ENCODE measurements around the gene NRG3.
"Not testable (repeated sequence)": the region's sequence is repeated elsewhere in the genome, so short reads cannot be mapped to it uniquely, and the experiment has no call there.

NRG3 gene

DNA sequence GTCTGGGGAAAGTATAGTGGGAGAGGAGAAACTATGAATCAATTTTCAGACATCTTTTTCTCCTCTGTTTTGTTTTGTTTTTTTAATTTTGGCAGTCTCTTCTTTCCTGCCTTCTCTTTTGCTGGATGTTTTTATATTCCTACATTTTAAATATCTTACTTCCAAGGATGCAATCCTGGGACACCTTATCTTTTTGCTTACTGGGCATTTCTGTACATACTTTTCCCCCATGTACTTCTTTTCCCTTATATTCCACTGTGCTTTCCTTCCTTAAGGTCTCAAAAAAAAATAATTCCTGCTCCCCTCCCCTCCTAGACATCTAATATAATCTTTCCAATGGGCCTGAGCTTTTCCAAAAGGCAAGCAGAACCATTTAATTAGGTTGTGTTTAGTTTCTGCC, 701.1 kb downstream of the NRG3 start:
- no peak for DNase-seq (ENCODE audit: low read depth)

- DNase-seq (ENCODE audit: low read depth) = no peak
These were observed 706.9 kb downstream of the NRG3 start for GRCh38 chr10:82581940-82582339.

DNA sequence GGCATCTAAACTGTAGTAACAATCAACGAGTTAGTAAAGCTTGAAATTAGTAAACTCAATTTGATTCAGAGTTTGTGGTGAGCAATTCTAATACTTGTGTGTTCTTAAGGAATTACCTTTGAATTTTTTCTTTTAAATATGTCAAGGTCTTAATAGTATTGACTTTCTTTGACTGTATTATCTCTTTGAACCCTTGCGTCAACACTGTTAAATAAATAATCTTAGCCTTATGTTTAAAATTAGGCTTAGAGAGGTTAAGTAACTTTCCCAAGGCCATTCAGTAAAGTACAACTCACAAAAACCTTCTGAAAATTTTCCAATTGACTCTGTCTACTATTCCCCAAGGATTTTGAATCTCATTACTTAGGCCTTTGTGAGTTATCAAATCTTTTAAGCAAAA, 716.4 kb downstream of the NRG3 start:
- DNase-seq (ENCODE audit: low read depth) = no peak

GRCh38 chr10:82597840-82598239, 722.8 kb downstream of the NRG3 start:
- no peak for DNase-seq (ENCODE audit: low read depth)

- DNase-seq (ENCODE audit: low read depth) = no peak
These were observed 734.9 kb downstream of the NRG3 start for GRCh38 chr10:82609845-82610244.

DNA sequence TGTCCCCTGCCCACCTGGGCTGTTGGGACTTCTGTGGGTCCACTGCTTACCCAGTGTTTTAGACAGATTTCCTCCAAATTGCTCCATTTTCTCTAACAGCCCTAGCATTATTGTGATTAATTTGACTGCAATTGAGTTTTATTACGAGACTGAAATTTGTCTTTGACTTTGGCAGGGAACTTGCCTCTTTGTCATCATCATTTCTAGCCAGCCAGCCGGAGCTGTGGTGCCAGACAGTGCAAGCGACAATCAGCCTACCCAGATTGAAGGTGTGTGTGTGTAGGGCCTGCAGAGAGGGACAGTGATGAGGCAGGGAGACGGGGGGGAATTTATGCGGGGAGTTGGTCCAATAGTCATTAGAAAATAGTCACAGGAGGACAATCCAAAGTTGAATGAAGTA, 743.0 kb downstream of the NRG3 start:
- DNase-seq (ENCODE audit: low read depth) = no peak

DNA sequence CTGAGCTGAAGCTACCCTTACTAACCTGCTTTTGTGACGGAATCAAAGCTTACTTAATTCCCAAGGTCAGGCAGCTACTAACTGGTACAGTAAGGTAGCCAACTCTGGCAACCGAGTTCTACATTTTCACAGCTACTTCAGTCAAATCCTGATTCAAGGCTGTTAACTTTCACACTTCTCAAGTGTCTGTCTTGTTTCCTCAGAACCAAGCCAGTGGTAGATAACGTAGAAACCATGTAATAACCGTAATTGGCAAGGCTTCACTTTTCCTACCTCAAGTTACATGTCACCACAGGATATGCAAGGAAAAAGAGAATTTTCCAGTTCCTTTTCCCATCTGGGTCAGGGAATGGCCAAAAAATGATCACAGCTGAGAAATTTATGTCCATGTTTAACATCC, 746.7 kb downstream of the NRG3 start:
- DNase-seq (ENCODE audit: low read depth) = no peak

- DNase-seq (ENCODE audit: low read depth) = no peak
These were observed 747.5 kb downstream of the NRG3 start for GRCh38 chr10:82622479-82622878.

DNA sequence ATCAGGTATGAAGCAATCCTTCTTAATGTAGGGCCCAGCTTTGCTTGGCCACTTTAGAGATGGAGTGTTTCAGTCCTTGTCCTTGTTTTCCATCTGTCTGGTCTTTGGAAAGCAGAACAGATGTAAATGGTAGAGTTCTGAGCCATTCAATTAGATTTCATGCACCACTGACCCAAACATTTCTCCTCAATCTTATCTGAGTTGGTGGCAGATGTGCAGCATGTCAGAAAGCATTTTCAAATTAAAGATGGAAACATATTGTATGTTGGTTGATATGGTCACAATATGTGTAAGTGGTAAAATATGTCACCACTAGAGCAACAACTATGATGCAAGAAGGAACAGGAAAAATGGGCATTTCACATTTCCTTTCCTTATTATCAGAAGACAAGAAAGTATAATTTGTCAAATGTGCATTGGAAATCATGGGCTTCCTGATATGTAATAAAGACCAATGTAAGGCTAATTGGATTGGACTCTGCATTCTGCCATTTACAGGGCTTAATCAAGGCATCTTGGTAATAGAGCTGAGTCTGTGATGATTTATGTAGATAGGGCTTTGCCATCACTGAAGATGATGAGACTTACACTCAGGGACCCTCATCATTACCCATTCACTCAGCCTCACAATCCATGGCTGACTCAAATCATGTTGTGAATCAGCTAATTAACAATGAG, 750.7 kb downstream of the NRG3 start:
- no peak for DNase-seq (ENCODE audit: low read depth)

- no peak for DNase-seq (ENCODE audit: low read depth)
These were observed 753.4 kb downstream of the NRG3 start for GRCh38 chr10:82628373-82628772.

DNA sequence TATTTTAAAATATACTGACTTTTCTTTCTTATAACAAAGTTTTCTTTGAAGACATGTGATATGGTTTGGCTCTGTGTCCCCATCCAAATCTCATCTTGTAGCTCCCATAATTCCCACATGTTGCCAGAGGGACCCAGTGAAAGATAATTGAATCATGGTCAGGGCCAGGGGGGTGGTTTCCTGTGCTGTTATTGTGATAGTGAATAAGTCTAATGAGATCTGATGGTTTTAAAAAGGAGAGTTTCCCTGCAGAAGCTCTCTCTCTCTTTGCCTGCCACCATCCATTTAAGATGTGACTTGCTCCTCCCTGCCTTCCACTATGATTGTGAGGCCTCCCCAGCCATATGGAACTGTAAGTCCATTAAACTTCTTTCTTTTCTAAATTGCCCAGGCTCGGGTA, 768.1 kb downstream of the NRG3 start:
- no peak for DNase-seq (ENCODE audit: low read depth)

DNA sequence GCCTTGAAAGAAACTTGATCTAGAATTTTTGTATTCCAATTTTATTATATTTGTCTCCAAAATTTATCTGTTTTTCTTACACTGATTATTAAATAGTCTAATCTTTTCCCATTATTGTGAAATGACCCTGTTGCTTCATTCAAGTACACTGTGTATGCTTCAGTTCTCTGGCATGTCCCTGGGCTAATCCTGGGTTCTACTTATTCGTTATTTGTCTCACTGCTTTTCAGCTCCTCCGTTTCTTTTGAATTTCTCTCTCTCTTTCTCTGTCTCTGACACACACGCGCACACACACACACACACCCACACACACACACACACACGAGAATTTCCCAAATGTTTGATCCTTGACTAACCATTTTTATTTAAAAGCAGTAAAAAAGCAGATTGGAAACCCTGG, 768.6 kb downstream of the NRG3 start:
- no peak for DNase-seq (ENCODE audit: low read depth)

GRCh38 chr10:82645221-82645620, 770.2 kb downstream of the NRG3 start:
- no peak for DNase-seq (ENCODE audit: low read depth)

DNA sequence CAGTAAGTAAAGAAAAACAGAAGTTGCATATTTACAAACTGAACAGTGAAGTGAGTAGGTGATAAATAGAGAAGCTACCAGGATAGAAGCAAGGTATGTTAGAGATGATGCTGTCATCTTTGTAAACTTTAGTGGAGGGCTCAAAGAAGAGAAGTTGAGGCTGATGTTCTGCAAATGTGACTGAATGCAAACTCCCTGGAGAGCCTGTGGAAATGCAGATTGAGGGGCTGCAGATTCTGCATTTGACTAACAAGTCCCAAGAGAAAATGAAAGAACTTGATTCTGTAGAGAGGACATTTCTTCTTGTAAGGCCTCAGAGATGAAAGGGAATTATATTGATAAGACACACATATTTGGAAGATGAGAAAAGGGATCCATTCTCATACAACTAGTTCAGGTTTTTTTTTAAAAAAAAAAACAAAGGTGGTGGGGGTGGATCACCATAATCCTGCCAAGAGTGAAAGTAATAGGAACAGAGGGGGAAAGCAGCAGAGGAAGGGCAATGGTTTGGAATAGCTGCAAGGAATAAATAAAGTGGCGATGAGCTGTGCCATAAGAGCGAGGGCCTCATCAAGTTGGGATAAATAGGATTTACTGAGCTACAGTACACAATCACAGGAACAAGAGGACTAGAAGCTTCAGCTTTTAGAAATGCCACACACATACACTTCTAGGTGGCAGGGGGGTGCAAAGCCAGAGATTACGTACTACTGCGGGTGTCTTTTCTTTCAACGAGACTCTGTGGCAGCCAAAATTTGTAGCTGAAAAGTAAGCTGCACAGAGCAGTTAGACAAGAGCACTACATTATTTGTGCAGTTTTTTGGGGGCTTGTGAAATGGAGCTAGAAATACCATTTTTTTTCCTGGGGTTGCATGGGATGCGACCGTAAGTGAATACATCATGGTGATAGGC, 778.5 kb downstream of the NRG3 start:
- no peak for DNase-seq (ENCODE audit: low read depth)

DNA sequence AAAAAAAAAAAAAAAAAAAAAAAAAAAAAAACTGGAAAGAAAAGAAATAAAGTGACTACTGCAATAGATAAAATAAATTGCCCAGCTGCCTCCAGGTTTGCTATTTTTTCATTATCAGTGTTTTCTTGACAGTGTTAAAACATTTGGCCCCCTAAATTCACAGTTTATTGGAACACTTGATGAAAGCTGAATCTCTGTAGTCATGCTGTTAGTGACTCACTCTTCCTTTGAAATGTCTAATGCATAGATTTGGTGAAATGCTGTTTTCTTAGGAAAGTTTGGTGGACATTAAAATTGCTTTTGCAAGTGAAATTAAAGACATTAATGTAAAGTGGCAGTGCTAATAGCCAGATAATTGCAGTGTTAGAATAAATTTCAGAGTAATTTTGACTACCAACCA, 785.2 kb downstream of the NRG3 start:
- no peak for DNase-seq (ENCODE audit: low read depth)

DNA sequence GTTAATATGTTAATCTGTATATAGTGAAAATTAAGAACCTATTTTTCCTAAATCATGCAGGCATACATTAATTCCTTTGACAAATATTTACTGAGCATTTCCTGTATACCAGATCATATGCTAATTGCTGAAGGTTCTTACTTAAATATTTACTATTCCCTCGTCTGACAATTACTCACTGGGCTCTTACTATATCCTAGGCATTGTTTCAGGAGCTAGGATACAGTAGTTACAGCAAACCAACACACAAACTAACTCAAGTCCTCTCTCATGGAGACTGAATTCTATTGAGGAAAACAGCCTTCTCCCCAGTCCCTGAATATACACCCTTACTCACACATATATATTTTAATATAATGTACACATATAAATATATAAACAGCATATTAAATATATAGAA, 786.0 kb downstream of the NRG3 start:
- no peak for DNase-seq (ENCODE audit: low read depth)

DNA sequence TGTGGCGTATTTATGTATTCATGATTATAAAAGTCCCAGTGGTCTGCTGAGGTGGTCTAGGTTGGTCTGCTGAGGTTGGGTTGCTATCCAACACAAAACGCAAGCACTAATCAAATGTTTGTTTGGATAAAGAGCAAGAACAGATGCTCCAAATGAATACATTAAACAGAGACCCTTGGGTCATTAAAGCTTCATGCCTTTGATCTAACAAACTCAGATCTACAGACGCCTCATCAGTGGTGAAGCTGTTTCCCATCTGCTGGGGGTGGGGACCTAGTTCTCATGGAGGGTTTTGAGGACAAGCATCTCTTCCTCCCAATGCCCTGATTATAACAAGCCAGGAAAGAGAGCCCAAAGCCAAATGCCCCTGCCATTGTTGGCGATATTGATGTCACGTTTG, 786.7 kb downstream of the NRG3 start:
- no peak for DNase-seq (ENCODE audit: low read depth)

- no peak for DNase-seq (ENCODE audit: low read depth)
These were observed 793.4 kb downstream of the NRG3 start for GRCh38 chr10:82668221-82668895.

DNA sequence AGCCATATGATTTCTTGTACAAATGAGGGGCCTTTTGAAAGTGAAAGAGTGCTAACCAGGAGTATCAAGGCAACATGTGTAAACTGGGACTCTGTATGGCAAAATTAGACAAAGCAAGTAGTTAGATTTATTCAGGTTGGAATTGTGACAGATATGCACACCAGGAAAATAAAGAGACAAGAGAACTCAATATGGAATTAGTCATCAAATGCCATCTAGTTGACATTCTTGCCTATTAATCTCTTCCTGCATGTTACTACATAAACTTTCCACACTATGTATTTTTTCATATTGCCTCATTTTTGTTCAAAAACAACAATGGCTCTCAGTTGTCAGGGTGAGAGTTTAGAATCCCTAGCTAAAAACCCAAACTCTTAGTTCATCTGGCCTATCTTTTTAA, 799.0 kb downstream of the NRG3 start:
- no peak for DNase-seq (ENCODE audit: low read depth)

GRCh38 chr10:82677932-82678331, 802.9 kb downstream of the NRG3 start:
- not testable (repeated sequence) for DNase-seq (ENCODE audit: low read depth)

- not testable (repeated sequence) for DNase-seq (ENCODE audit: low read depth)
These were observed 803.5 kb downstream of the NRG3 start for GRCh38 chr10:82678451-82678850.

- DNase-seq (ENCODE audit: low read depth) = no peak
These were observed 805.6 kb downstream of the NRG3 start for GRCh38 chr10:82680608-82681007.

DNA sequence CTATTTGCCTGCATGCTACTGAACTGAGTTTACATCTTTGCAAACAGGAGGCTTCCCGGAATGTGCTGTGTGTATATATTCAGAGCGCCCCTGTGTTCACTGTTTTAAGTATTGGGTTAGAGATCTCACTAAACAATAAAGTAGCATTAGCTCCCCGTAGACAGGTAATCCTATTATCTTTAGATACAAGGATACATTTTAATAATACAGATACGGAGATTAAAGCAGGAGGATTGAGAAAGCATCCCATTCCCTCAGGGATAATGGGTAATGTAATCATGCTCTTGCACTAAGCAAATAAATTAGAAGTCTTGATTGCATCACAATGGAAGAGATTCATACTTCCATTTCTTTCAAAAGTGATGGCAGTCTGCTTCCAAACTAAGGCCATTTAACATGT, 809.0 kb downstream of the NRG3 start:
- DNase-seq (ENCODE audit: low read depth) = no peak
